Measurements from ENCODE around the gene SLC8B1.

The SLC8B1 gene

GRCh38 chr12:113339540-113339939 is 4.6 kb upstream of the SLC8B1 start:
- no CpG with 5 or more reads among the region's 5 CpGs for WGBS (ENCODE audit: extremely low coverage, insufficient coverage, insufficient read length)
- H3K36me3 ChIP-seq (ENCODE audit: control insufficient read depth in 1 of 2, insufficient read depth in 2 of 2, low read length in 2 of 2): no peaks in the 10 kb centered on the region
- no peak overlapping the region for H4K91ac ChIP-seq (ENCODE audit: low read depth, low read length)
- no peak overlapping the region for H4K12ac ChIP-seq (ENCODE audit: low read depth, low read length)
- DNase-seq: no peak
- peaks cover 5% of the 10 kb centered on the region for H3K79me1 ChIP-seq (ENCODE audit: low read length)
- no peak overlapping the region for H3K9ac ChIP-seq (ENCODE audit: low read length)
- peaks cover 2% of the 10 kb centered on the region for H3K79me2 ChIP-seq (ENCODE audit: control insufficient read depth, insufficient read depth, low read length, poor library complexity)
- no peak overlapping the region for H3K27ac ChIP-seq (ENCODE audit: low read depth, low read length)
- no peak overlapping the region for H3K23ac ChIP-seq (ENCODE audit: low read length)
- no peaks in the 10 kb centered on the region for H3K9me3 ChIP-seq (ENCODE audit: insufficient read depth, low read depth, low read length)
- no peak overlapping the region for H3K4me2 ChIP-seq (ENCODE audit: low read length)
- H3K14ac ChIP-seq (ENCODE audit: low read length): no peak overlapping the region
- H2BK120ac ChIP-seq (ENCODE audit: insufficient read depth, low read length, poor library complexity): no peak overlapping the region
- no peak overlapping the region for H3K4me3 ChIP-seq (ENCODE audit: low read depth, low read length)
- no peak overlapping the region for H2BK5ac ChIP-seq (ENCODE audit: low read depth, low read length, poor library complexity)
- no peaks in the 10 kb centered on the region for H3K27me3 ChIP-seq (ENCODE audit: insufficient read depth, low read length)
- H4K8ac ChIP-seq (ENCODE audit: low read depth, low read length): no peak overlapping the region
- no peak overlapping the region for H2AFZ ChIP-seq (ENCODE audit: insufficient read depth, low read length, poor library complexity)
- H3K4me1 ChIP-seq (ENCODE audit: control insufficient read depth in 1 of 2, insufficient read depth in 2 of 2, low read length in 2 of 2): peaks cover under 1 to 2% of the 10 kb centered on the region in 2 experiments
- no peak overlapping the region for H3K4ac ChIP-seq (ENCODE audit: low read depth, low read length)
- no peak overlapping the region for H2AK5ac ChIP-seq (ENCODE audit: low read length)
- H2BK12ac ChIP-seq (ENCODE audit: low read length): no peak overlapping the region
- H3K18ac ChIP-seq (ENCODE audit: low read length): no peak overlapping the region

DNA sequence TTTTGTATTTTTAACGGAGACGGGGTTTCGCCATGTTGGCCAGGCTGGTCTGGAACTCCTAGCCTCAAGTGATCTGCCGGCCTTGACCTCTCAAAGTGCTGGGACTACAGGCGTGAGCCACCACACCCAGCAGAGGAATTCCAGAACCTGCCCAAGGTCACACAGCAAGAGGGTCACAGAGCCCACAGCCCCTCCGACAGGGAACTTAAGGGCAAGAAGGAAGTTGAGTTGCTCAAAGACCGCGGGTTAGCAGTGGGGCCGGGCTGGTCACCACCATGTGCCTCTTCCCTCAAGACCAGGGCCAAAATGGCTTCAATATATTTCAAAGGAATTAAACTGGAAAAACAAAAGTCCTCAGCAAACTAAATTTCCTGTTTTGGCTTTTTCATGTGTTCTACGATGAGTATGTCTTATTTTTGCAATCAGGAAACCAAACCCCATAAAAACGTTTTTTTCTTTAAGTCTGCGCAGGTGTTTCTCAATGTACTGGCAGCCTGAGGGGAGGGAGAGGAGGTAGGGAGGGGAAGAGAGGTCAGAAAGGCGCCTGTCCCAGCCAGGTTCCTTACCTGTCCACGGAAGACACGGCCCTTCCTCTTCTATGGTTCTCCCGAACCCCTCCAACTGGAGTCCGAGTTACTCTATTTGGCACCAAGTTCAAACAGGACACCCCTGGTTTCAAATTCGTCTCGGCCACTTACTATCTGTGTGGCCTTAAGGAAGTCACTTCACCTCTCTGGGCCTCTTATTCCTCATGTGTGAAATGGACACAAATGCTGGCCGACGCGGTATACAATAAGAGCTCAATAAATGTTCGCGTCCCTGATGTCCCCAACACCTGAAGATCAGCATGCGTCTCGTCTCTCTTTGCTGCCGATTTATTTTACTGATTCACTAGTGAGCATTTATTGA is 778 bp downstream of the SLC8B1 start:
- Histone ChIP-seq H3K79me2 (ENCODE audit: control insufficient read depth, insufficient read depth, low read length, poor library complexity) (peaks cover 2% of the 10 kb centered on the region), H4K8ac (ENCODE audit: low read depth, low read length) (peak overlapping the region; percentile 96)
- WGBS (ENCODE audit: extremely low coverage, insufficient coverage, insufficient read length): no CpG with 5 or more reads among the region's 27 CpGs

DNA sequence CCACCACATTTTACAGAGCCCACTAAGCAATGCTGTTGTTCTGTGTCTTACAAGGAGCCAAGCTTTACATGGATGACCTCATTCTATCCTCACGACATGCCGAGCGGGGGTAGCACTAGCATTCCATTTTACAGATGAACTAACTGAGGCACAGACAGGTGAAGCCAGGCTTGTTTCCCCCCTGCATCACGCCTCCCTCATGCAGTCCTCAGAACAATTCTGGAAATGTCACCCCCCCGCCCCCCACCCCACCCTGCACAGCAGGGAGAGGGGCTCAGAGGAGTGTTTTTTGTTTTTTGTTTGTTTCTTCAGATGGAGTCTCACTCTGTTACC is 1.5 kb downstream of the SLC8B1 start:
- Histone ChIP-seq H3K4me3 (ENCODE audit: low read depth, low read length) (no peak overlapping the region), H4K12ac (ENCODE audit: low read depth, low read length) (no peak overlapping the region), H2BK5ac (ENCODE audit: low read depth, low read length, poor library complexity) (no peak overlapping the region), H4K8ac (ENCODE audit: low read depth, low read length) (no peak overlapping the region), H3K9me3 (ENCODE audit: insufficient read depth, low read depth, low read length) (no peaks in the 10 kb centered on the region), H3K79me1 (ENCODE audit: low read length) (peaks cover 6% of the 10 kb centered on the region), H2AK5ac (ENCODE audit: low read length) (no peak overlapping the region), H4K91ac (ENCODE audit: low read depth, low read length) (no peak overlapping the region), H2BK12ac (ENCODE audit: low read length) (no peak overlapping the region), H3K14ac (ENCODE audit: low read length) (no peak overlapping the region), H3K18ac (ENCODE audit: low read length) (no peak overlapping the region), H3K4ac (ENCODE audit: low read depth, low read length) (no peak overlapping the region), H3K9ac (ENCODE audit: low read length) (no peak overlapping the region), H3K27me3 (ENCODE audit: insufficient read depth, low read length) (no peaks in the 10 kb centered on the region), H3K36me3 (ENCODE audit: control insufficient read depth in 1 of 2, insufficient read depth in 2 of 2, low read length in 2 of 2) (peaks cover 5 to 9% of the 10 kb centered on the region in 2 experiments), H3K4me1 (ENCODE audit: control insufficient read depth in 1 of 2, insufficient read depth in 2 of 2, low read length in 2 of 2) (peaks cover 7 to 11% of the 10 kb centered on the region in 2 experiments), H2BK120ac (ENCODE audit: insufficient read depth, low read length, poor library complexity) (no peak overlapping the region), H2AFZ (ENCODE audit: insufficient read depth, low read length, poor library complexity) (no peak overlapping the region), H3K4me2 (ENCODE audit: low read length) (no peak overlapping the region), H3K79me2 (ENCODE audit: control insufficient read depth, insufficient read depth, low read length, poor library complexity) (peaks cover 2% of the 10 kb centered on the region), H3K23ac (ENCODE audit: low read length) (no peak overlapping the region), H3K27ac (ENCODE audit: low read depth, low read length) (no peak overlapping the region)
- no CpG with 5 or more reads among the region's 5 CpGs for WGBS (ENCODE audit: extremely low coverage, insufficient coverage, insufficient read length)
- DNase-seq: no peak

More for the DNA sequence above, 778 bp downstream of the SLC8B1 start:
- no peak overlapping the region for H3K23ac ChIP-seq (ENCODE audit: low read length)
- H4K91ac ChIP-seq (ENCODE audit: low read depth, low read length): peak overlapping the region; percentile 84
- peaks cover 5 to 9% of the 10 kb centered on the region in 2 experiments for H3K36me3 ChIP-seq (ENCODE audit: control insufficient read depth in 1 of 2, insufficient read depth in 2 of 2, low read length in 2 of 2)
- H3K9ac ChIP-seq (ENCODE audit: low read length): no peak overlapping the region
- peaks cover 7 to 11% of the 10 kb centered on the region in 2 experiments for H3K4me1 ChIP-seq (ENCODE audit: control insufficient read depth in 1 of 2, insufficient read depth in 2 of 2, low read length in 2 of 2)
- H3K27ac ChIP-seq (ENCODE audit: low read depth, low read length): no peak overlapping the region
- H2BK5ac ChIP-seq (ENCODE audit: low read depth, low read length, poor library complexity): peak overlapping the region; percentile 64
- H3K4me2 ChIP-seq (ENCODE audit: low read length): peak overlapping the region; percentile 93
- peak overlapping the region; percentile 93 for H3K14ac ChIP-seq (ENCODE audit: low read length)
- peak overlapping the region; percentile 75 for H2BK120ac ChIP-seq (ENCODE audit: insufficient read depth, low read length, poor library complexity)
- H3K9me3 ChIP-seq (ENCODE audit: insufficient read depth, low read depth, low read length): no peaks in the 10 kb centered on the region
- H3K4ac ChIP-seq (ENCODE audit: low read depth, low read length): no peak overlapping the region
- H3K18ac ChIP-seq (ENCODE audit: low read length): peak overlapping the region; percentile 83
- peak overlapping the region; percentile 73 for H3K4me3 ChIP-seq (ENCODE audit: low read depth, low read length)
- peak overlapping the region; percentile 82 for H2AFZ ChIP-seq (ENCODE audit: insufficient read depth, low read length, poor library complexity)
- peaks cover 6% of the 10 kb centered on the region for H3K79me1 ChIP-seq (ENCODE audit: low read length)
- no peaks in the 10 kb centered on the region for H3K27me3 ChIP-seq (ENCODE audit: insufficient read depth, low read length)
- H2AK5ac ChIP-seq (ENCODE audit: low read length): peak overlapping the region; percentile 35
- H4K12ac ChIP-seq (ENCODE audit: low read depth, low read length): no peak overlapping the region
- no peak overlapping the region for H2BK12ac ChIP-seq (ENCODE audit: low read length)
- DNase-seq: peak in 1 of 2 donors; percentile 38

DNA sequence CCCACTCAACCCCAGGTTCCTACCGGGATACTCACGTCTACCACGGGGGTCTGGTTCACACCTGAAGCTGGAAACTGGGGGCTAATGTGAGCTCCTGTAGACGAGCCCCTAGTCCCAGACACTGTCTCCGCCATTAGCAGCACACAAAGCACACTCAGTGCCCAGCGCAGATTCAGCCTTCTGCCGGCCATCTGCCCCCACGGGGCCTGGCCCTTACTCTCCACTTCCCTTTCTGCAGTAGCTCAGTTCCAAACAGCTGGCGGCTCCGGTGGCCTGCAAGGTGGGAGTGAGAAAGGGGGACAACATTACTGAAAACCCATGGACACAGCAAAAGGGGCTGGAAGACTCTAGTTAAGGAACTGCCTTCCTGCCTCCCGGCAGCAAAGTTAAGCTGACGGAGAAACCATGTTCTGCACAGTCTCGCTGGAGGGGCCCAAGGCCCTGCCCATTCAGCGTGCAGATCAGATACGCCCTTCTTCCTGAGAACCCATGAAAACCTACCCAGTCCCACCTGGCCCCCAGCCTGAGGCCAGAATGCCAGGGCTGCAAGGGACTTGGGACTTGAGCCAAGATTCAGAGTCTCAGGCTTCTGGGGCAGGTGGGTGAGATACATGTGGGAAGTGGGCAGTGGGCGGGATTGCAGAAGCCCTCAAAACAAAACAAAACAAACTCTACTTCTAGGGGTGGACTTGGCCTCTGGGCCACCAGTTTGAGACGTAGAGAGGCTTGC is 2.1 kb downstream of the SLC8B1 start:
- no peak overlapping the region for H3K4me2 ChIP-seq (ENCODE audit: low read length)
- no peak overlapping the region for H2AFZ ChIP-seq (ENCODE audit: insufficient read depth, low read length, poor library complexity)
- no peaks in the 10 kb centered on the region for H3K27me3 ChIP-seq (ENCODE audit: insufficient read depth, low read length)
- H3K4me1 ChIP-seq (ENCODE audit: control insufficient read depth in 1 of 2, insufficient read depth in 2 of 2, low read length in 2 of 2): peaks cover 7 to 11% of the 10 kb centered on the region in 2 experiments
- no peak overlapping the region for H3K4ac ChIP-seq (ENCODE audit: low read depth, low read length)
- H3K4me3 ChIP-seq (ENCODE audit: low read depth, low read length): no peak overlapping the region
- H2AK5ac ChIP-seq (ENCODE audit: low read length): no peak overlapping the region
- H3K27ac ChIP-seq (ENCODE audit: low read depth, low read length): no peak overlapping the region
- no peak overlapping the region for H3K14ac ChIP-seq (ENCODE audit: low read length)
- no peak overlapping the region for H3K18ac ChIP-seq (ENCODE audit: low read length)
- H4K91ac ChIP-seq (ENCODE audit: low read depth, low read length): no peak overlapping the region
- peaks cover 5 to 9% of the 10 kb centered on the region in 2 experiments for H3K36me3 ChIP-seq (ENCODE audit: control insufficient read depth in 1 of 2, insufficient read depth in 2 of 2, low read length in 2 of 2)
- peak overlapping the region; percentile 17 for H4K12ac ChIP-seq (ENCODE audit: low read depth, low read length)
- no peak overlapping the region for H3K9ac ChIP-seq (ENCODE audit: low read length)
- no CpG with 5 or more reads among the region's 17 CpGs for WGBS (ENCODE audit: extremely low coverage, insufficient coverage, insufficient read length)
- H2BK120ac ChIP-seq (ENCODE audit: insufficient read depth, low read length, poor library complexity): no peak overlapping the region
- H3K79me2 ChIP-seq (ENCODE audit: control insufficient read depth, insufficient read depth, low read length, poor library complexity): peaks cover 2% of the 10 kb centered on the region
- no peak overlapping the region for H2BK5ac ChIP-seq (ENCODE audit: low read depth, low read length, poor library complexity)
- H3K79me1 ChIP-seq (ENCODE audit: low read length): peaks cover 6% of the 10 kb centered on the region
- no peak overlapping the region for H4K8ac ChIP-seq (ENCODE audit: low read depth, low read length)
- no peak overlapping the region for H3K23ac ChIP-seq (ENCODE audit: low read length)
- no peak overlapping the region for H2BK12ac ChIP-seq (ENCODE audit: low read length)
- no peaks in the 10 kb centered on the region for H3K9me3 ChIP-seq (ENCODE audit: insufficient read depth, low read depth, low read length)
- DNase-seq: no peak

Data from trophoblast cell (in vitro differentiated cells and primary cell).